ENCODE measurements around the gene EPM2AIP1. TPM values are rescaled to one million over a fixed set of nuclear protein-coding genes. Genes with fewer than 3 reads are reported as not detected.
A peak's percentile ranks its signal among the peaks of the same experiment; 100 is the strongest.

Gene EPM2AIP1
- total and polyA plus RNA-seq, 9 of the 15 experiments (the other 6 are each of a cell fraction or from before 2014, with no cell fraction given): 6.7 to 44.8 (median 25.2) TPM

DNA sequence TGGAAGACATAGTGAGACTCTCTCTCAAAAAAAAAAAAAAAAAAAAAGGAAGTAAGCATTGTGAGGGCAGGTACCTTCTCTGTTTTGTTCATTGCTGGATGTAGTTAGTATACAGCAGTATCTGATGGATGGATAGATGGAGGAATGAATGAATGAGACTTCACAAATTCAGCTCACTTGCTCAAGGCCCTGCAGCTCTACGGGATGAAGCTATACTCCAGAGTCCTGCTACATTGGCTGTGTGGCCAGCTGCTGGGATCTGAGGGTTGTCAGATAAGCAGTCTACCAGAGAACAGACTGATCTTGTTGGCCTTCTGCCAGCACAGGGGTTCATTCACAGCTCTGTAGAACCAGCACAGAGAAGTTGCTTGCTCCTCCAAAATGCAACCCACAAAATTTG lies 35.4 kb upstream of the EPM2AIP1 start:
- ATAC-seq (peak; percentile 87), FAIRE-seq (peak; percentile 88), DNase-seq (ENCODE audit: extremely low read depth in 1 of 4, low spot score in 3 of 4) (peak; percentile 45 to 91 (median 68))
- Histone ChIP-seq H3K4me1 (replicated peaks in 1 of 2; ENCODE audit: control insufficient read depth in 2 of 2, insufficient read depth in 2 of 2, low read length in 2 of 2) (peaks cover 4 to 8% of the 10 kb centered on the region in 2 experiments; a peak in 3 of 5 replicates), H3K27ac (ENCODE audit: extremely low read depth, low read depth, low read length) (no peak overlapping the region), H3K9ac (ENCODE audit: insufficient read depth in 1 of 2, low read depth in 2 of 2, low read length in 2 of 2) (no peak overlapping the region), H4K20me1 (replicated peaks; ENCODE audit: control insufficient read depth, insufficient read depth, low read length) (no peaks in the 10 kb centered on the region), H3K9me1 (ENCODE audit: control insufficient read depth, insufficient read depth, low read length) (no peaks in the 10 kb centered on the region), H3K27me3 (ENCODE audit: control insufficient read depth in 2 of 2, insufficient read depth in 2 of 2, low read length in 2 of 2) (no peaks in the 10 kb centered on the region), H3K36me3 (ENCODE audit: control insufficient read depth, insufficient read depth, low read length) (peaks cover 92% of the 10 kb centered on the region), H2AFZ (ENCODE audit: low read depth, low read length) (no peak overlapping the region), H3K9me3 (replicated peaks; ENCODE audit: control insufficient read depth, insufficient read depth, low read depth, low read length) (no peaks in the 10 kb centered on the region), H3K4me2 (ENCODE audit: insufficient read depth, low read length) (no peak overlapping the region), H3K4me3 (no peak overlapping the region), H3K79me2 (ENCODE audit: control insufficient read depth, insufficient read depth, low read length) (0 out of 3 replicates have a peak, but pooled peaks cover 3% of the 10 kb centered on the region)
- POLR2A ChIA-PET: interaction anchor here (0.6 to 2.0 kb wide), 8 partner anchors 10 to 155 kb away, joined by 3 to 7 read pairs (median 4); partner anchors contain the start of genes EPM2AIP1 and MLH1
- BruUV-seq (replicated peaks): no TSS peak
- intact Hi-C loops (cut with micrococcal nuclease): no loop called here
- CTCF ChIA-PET (ENCODE audit: low intra/inter-chr PET ratio): no interaction called here
- WGBS (ENCODE audit: insufficient coverage, low coverage, missing lambda C conversion rate): 6% methylated on average over 1 of the region's 1 CpG
- in situ Hi-C loops (cut with MboI): no loop called here
- TF ChIP-seq NFIX (CRISPR knock-in tag; IDR thresholded peaks at IDR 0.05; ENCODE audit: low read depth): peak; percentile 70
- no peak for TF ChIP-seq GABPB2 (CRISPR knock-in tag; conservative IDR thresholded peaks at IDR 0.05)
- peak; percentile 76 for TF ChIP-seq ARID1B (IDR thresholded peaks at IDR 0.05)
- no peak for TF ChIP-seq TAF1 (IDR thresholded peaks at IDR 0.05; ENCODE audit: control insufficient read depth, extremely low read depth, insufficient read depth, low read length, severe bottlenecking)
- TF ChIP-seq MAZ (CRISPR knock-in tag; conservative IDR thresholded peaks at IDR 0.05 in 1 of 2, IDR thresholded peaks at IDR 0.05 in 1 of 2): no peak
- TF ChIP-seq RCOR1 (IDR thresholded peaks at IDR 0.05; ENCODE audit: borderline replicate concordance in 1 of 2, low read depth in 2 of 2, low read length in 2 of 2): 0 out of 4 replicates have a peak, but pooled peaks of 1 of the 2 experiments have one; percentile 20
- TF ChIP-seq, protein P1, sequence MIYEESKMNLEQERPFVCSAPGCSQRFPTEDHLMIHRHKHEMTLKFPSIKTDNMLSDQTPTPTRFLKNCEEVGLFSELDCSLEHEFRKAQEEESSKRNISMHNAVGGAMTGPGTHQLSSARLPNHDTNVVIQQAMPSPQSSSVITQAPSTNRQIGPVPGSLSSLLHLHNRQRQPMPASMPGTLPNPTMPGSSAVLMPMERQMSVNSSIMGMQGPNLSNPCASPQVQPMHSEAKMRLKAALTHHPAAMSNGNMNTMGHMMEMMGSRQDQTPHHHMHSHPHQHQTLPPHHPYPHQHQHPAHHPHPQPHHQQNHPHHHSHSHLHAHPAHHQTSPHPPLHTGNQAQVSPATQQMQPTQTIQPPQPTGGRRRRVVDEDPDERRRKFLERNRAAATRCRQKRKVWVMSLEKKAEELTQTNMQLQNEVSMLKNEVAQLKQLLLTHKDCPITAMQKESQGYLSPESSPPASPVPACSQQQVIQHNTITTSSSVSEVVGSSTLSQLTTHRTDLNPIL (CRISPR knock-in tag; IDR thresholded peaks at IDR 0.05): no peak
- TF ChIP-seq, protein P2, sequence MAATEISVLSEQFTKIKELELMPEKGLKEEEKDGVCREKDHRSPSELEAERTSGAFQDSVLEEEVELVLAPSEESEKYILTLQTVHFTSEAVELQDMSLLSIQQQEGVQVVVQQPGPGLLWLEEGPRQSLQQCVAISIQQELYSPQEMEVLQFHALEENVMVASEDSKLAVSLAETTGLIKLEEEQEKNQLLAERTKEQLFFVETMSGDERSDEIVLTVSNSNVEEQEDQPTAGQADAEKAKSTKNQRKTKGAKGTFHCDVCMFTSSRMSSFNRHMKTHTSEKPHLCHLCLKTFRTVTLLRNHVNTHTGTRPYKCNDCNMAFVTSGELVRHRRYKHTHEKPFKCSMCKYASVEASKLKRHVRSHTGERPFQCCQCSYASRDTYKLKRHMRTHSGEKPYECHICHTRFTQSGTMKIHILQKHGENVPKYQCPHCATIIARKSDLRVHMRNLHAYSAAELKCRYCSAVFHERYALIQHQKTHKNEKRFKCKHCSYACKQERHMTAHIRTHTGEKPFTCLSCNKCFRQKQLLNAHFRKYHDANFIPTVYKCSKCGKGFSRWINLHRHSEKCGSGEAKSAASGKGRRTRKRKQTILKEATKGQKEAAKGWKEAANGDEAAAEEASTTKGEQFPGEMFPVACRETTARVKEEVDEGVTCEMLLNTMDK (IDR thresholded peaks at IDR 0.05; ENCODE audit: borderline replicate concordance, insufficient read depth, low read depth, low read length, poor library complexity, severe bottlenecking): no peak
- TF ChIP-seq ZNF384 (IDR thresholded peaks at IDR 0.05; ENCODE audit: low read depth, low read length): peak; percentile 64
- TF ChIP-seq, protein P3, sequence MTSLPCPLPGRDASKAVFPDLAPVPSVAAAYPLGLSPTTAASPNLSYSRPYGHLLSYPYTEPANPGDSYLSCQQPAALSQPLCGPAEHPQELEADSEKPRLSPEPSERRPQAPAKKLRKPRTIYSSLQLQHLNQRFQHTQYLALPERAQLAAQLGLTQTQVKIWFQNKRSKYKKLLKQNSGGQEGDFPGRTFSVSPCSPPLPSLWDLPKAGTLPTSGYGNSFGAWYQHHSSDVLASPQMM (CRISPR knock-in tag; IDR thresholded peaks at IDR 0.05): no peak
- TF ChIP-seq SMARCA4 (IDR thresholded peaks at IDR 0.05): peak; percentile 48; the same call in 1 of the 2 replicates
- no peak for TF ChIP-seq WHSC1 (IDR thresholded peaks at IDR 0.05; ENCODE audit: low read length)
- no peak for TF ChIP-seq MAFK (IDR thresholded peaks at IDR 0.05; ENCODE audit: low read length)
- TF ChIP-seq SMAD4 (CRISPR knock-in tag; conservative IDR thresholded peaks at IDR 0.05): 0 out of 2 replicates have a peak, but pooled peaks have one; percentile 14
- TF ChIP-seq CBX3 (IDR thresholded peaks at IDR 0.05; ENCODE audit: borderline replicate concordance in 1 of 2, low read length in 2 of 2): peak in 1 of 2 experiments; percentile 78; a peak in 1 of 3 replicates
- no peak for TF ChIP-seq CGGBP1 (CRISPR knock-in tag; IDR thresholded peaks at IDR 0.05)
- no peak for TF ChIP-seq SMARCC2 (IDR thresholded peaks at IDR 0.05; ENCODE audit: low read depth)
- TF ChIP-seq ZFP36 (IDR thresholded peaks at IDR 0.05; ENCODE audit: low read depth, low read length, partially characterized antibody): peak; percentile 40
- peak; percentile 9; the same call in 1 of the 2 replicates for TF ChIP-seq KLF16 (IDR thresholded peaks at IDR 0.05)
